IPS DF 6.9 (cell line): ENCODE results near the gene PIK3R2.
"Not testable (repeated sequence)": the region's sequence is repeated elsewhere in the genome, so short reads cannot be mapped to it uniquely, and the experiment has no call there.

Experiments used
- DNase-seq: peaks from one replicate; pipeline ENCODE4 v3.0.0-alpha.2; 2013; ENCODE audit warnings: low read depth, low spot score
- H3K27ac ChIP-seq: one replicate; pipeline ENCODE4 v1.5.1; 2013; ENCODE audit warnings: low read length, control low read depth
- H3K27me3 ChIP-seq: 2 replicates; pipeline ENCODE4 v1.6.1; 2013; ENCODE audit warnings: mild to moderate bottlenecking, low read length; ENCODE audit not compliant: control insufficient read depth, insufficient read depth
- H3K36me3 ChIP-seq: 2 replicates; pipeline ENCODE4 v1.6.1; 2013; ENCODE audit warnings: low read length; ENCODE audit not compliant: control insufficient read depth, insufficient read depth
- H3K4me1 ChIP-seq: 2 replicates; pipeline ENCODE4 v1.6.1; 2013; ENCODE audit warnings: low read length; ENCODE audit not compliant: control insufficient read depth, insufficient read depth
- H3K4me3 ChIP-seq: 2 replicates; pipeline ENCODE4 v1.5.1; 2013; ENCODE audit warnings: mild to moderate bottlenecking, low read length
- H3K9me3 ChIP-seq: 2 replicates; pipeline ENCODE4 v1.6.1; 2013; ENCODE audit warnings: low read length, inconsistent platforms; ENCODE audit not compliant: control insufficient read depth, insufficient read depth
- WGBS: extraction: QIAGEN DNeasy Blood & Tissue Kit; methylation state at CpG from one replicate; pipeline ENCODE4 v1.1.7; 2013; ENCODE audit warnings: mixed read lengths, missing lambda C conversion rate; ENCODE audit not compliant: insufficient read length, insufficient coverage; 5-methylcytosine and 5-hydroxymethylcytosine counted together

PIK3R2 gene

GRCh38 chr19:18152442-18152816, 534 bp upstream of the PIK3R2 start:
- H3K27ac ChIP-seq, result no peak overlapping the region
- H3K36me3 ChIP-seq, result peaks cover 6% of the 10 kb centered on the region
- peak overlapping the region; percentile 49; the same call in 1 of the 2 replicates for H3K4me3 ChIP-seq
- no CpG with 5 or more reads among the region's 22 CpGs for WGBS
- DNase-seq, result peak; percentile 98
- H3K27me3 ChIP-seq, result no peaks in the 10 kb centered on the region
- no peaks in the 10 kb centered on the region for H3K4me1 ChIP-seq
- H3K9me3 ChIP-seq, result no peaks in the 10 kb centered on the region

- Histone ChIP-seq H3K36me3 (peaks cover 6% of the 10 kb centered on the region), H3K27ac (no peak overlapping the region), H3K4me1 (no peaks in the 10 kb centered on the region), H3K27me3 (no peaks in the 10 kb centered on the region), H3K4me3 (peak overlapping the region; percentile 86), H3K9me3 (no peaks in the 10 kb centered on the region)
- no CpG with 5 or more reads among the region's 38 CpGs for WGBS
- DNase-seq, result no peak
Measured at GRCh38 chr19:18153556-18154134, 682 bp downstream of the PIK3R2 start.

GRCh38 chr19:18155095-18156087, 2.4 kb downstream of the PIK3R2 start:
- WGBS, result no CpG with 5 or more reads among the region's 43 CpGs
- Histone ChIP-seq H3K27me3 (no peaks in the 10 kb centered on the region), H3K27ac (no peak overlapping the region), H3K9me3 (no peaks in the 10 kb centered on the region), H3K36me3 (peaks cover 2% of the 10 kb centered on the region), H3K4me1 (no peaks in the 10 kb centered on the region), H3K4me3 (no peak overlapping the region)
- DNase-seq, result no peak

- no peak overlapping the region for H3K4me3 ChIP-seq
- H3K36me3 ChIP-seq, result peaks cover 2% of the 10 kb centered on the region; the same call in 1 of the 2 replicates
- H3K4me1 ChIP-seq, result no peaks in the 10 kb centered on the region
- H3K27ac ChIP-seq, result no peak overlapping the region
- no CpG with 5 or more reads among the region's 6 CpGs for WGBS
- no peaks in the 10 kb centered on the region for H3K9me3 ChIP-seq
- H3K27me3 ChIP-seq, result no peaks in the 10 kb centered on the region
- DNase-seq, result no peak
Measured at GRCh38 chr19:18156268-18156667, 3.3 kb downstream of the PIK3R2 start.

- no peaks in the 10 kb centered on the region for H3K27me3 ChIP-seq
- H3K9me3 ChIP-seq, result no peaks in the 10 kb centered on the region
- DNase-seq, result no peak
- peaks cover 3% of the 10 kb centered on the region for H3K4me1 ChIP-seq
- H3K27ac ChIP-seq, result no peak overlapping the region
- H3K4me3 ChIP-seq, result no peak overlapping the region
- no CpG with 5 or more reads among the region's 22 CpGs for WGBS
- peaks cover 5% of the 10 kb centered on the region for H3K36me3 ChIP-seq
Measured at GRCh38 chr19:18156841-18157464, 4.0 kb downstream of the PIK3R2 start.

DNA sequence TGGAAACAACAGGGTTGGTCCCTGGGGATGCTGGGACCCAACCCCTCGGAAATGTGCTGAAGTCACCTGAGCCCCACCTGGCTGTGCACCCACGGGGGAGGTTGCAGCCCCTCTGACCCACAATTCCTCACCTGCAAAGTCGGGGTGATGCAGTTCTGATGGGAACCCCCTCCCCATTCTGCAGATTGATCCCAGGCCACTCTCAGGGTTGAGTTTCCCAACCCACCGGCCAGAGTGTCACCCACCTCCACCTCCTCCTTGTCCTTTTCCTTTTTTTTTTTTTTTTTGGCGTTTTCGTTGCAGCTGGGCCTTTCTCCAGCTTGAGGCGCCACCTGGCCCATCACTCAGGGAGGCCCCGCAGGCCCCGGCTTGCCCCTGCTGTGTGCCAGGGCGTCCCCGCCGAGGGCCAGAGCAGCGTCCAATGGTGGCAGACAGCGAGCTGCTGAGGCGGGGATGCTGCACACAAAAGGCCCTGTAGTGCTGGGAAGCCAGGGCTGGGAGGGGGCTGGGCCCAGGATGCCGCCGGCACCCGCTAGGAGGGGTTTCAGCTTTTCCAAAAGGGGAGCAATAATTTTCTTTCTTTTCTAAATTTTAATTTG, 4.6 kb downstream of the PIK3R2 start:
- WGBS, result no CpG with 5 or more reads among the region's 18 CpGs
- Histone ChIP-seq H3K9me3 (no peaks in the 10 kb centered on the region), H3K27ac (no peak overlapping the region), H3K4me3 (no peak overlapping the region), H3K27me3 (no peaks in the 10 kb centered on the region), H3K36me3 (peaks cover 9% of the 10 kb centered on the region), H3K4me1 (peaks cover 3% of the 10 kb centered on the region)
- DNase-seq, result no peak

DNA sequence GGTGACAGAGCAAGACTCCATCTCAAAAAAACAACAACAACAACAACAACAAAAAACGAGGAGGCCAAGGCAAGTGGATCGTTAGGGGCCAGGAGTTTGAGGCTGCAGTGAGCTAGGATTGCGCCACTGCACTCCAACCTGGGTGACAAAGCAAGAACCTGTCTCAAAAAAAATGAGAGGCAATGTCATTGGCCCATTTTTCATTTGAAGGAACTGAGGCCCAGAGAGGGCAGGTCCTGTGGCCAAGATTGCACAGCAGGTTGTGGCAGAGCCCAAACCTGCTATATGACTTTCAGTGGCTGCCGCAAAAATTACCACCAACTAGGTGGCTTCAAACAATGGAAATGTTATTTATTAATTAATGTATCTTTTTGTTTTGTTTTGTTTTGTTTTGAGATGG, 5.5 kb downstream of the PIK3R2 start:
- no peaks in the 10 kb centered on the region for H3K9me3 ChIP-seq
- H3K27me3 ChIP-seq, result no peaks in the 10 kb centered on the region
- no peak overlapping the region for H3K27ac ChIP-seq
- peaks cover 14% of the 10 kb centered on the region for H3K36me3 ChIP-seq
- H3K4me1 ChIP-seq, result peaks cover 3% of the 10 kb centered on the region
- H3K4me3 ChIP-seq, result no peak overlapping the region
- no CpG with 5 or more reads among the region's 4 CpGs for WGBS
- no peak for DNase-seq

DNA sequence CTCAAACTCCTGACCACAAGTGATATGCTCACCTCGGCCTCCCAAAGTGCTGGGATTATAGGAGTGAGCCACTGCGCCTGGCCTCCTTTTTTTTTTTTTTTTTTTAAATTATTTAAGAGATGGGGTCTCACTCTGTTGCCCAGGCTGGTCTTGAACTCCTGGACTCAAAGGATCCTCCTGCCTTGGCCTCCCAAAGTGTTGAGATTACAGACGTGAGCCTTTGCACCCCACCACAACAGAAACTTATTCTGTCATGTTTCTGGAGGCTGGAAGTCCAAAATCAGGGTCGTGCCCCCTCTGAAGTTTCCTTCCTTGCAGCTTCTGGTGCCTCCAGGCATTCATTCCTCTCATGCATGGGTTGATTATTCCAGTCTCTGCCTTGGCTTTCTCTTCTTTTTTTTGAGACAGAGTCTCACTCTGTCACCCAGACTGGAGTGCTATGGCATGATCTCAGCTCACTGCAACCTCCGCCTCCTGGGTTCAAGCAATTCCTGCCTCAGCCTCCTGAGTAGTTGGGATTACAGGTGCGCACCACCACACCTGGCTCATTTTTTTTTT, 6.2 kb downstream of the PIK3R2 start:
- H3K4me3 ChIP-seq, result not testable (repeated sequence)

DNA sequence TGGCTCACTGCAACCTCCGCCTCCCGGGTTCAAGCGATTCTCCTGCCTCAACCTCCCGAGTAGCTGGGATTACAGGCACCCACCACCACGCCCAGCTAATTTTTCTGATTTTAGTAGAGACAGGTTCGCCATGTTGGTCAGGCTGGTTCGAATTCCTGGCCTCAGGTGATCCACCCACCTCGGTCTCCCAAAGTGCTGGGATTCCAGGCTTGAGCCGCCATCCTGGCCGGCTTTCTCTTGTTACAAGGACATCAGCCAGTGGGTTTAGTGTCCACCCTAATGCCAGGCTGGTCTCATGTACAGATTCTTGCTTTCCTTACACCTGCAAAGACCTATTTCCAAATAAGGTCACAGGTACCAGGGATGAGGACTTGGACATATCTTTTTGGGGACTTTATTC, 6.8 kb downstream of the PIK3R2 start:
- DNase-seq, result no peak
- Histone ChIP-seq H3K36me3 (peaks cover 14% of the 10 kb centered on the region), H3K27ac (no peak overlapping the region), H3K4me1 (peaks cover 3% of the 10 kb centered on the region), H3K27me3 (no peaks in the 10 kb centered on the region), H3K9me3 (no peaks in the 10 kb centered on the region), H3K4me3 (no peak overlapping the region)
- no CpG with 5 or more reads among the region's 10 CpGs for WGBS

More for the DNA sequence above, 6.2 kb downstream of the PIK3R2 start:
- H3K27ac ChIP-seq, H3K27me3 ChIP-seq, H3K9me3 ChIP-seq, H3K4me1 ChIP-seq, DNase-seq: not testable (repeated sequence)
- WGBS, result no CpG with 5 or more reads among the region's 6 CpGs
- H3K36me3 ChIP-seq, result peaks cover 14% of the 10 kb centered on the region

- H3K27me3 ChIP-seq, result no peaks in the 10 kb centered on the region
- H3K27ac ChIP-seq, result no peak overlapping the region
- WGBS, result no CpG with 5 or more reads among the region's 13 CpGs
- no peak for DNase-seq
- peaks cover 14% of the 10 kb centered on the region for H3K36me3 ChIP-seq
- peaks cover 3% of the 10 kb centered on the region for H3K4me1 ChIP-seq
- no peaks in the 10 kb centered on the region for H3K9me3 ChIP-seq
- H3K4me3 ChIP-seq, result no peak overlapping the region; the same call in 1 of the 2 replicates
Measured at GRCh38 chr19:18160493-18160970, 7.6 kb downstream of the PIK3R2 start.
